ENCODE measurements around the gene DUSP18. TPM values are rescaled to one million over a fixed set of nuclear protein-coding genes. Genes with fewer than 3 reads are reported as not detected.

DUSP18 gene
- total RNA-seq, 2 donors from 2014 or later = 7.3 to 7.6 TPM

GRCh38 chr22:30643055-30643875, 24.4 kb downstream of the DUSP18 start:
- Histone ChIP-seq H3K9ac (ENCODE audit: extremely low read depth, low read length, poor library complexity, severe bottlenecking) (no peak overlapping the region), H3K4me1 (ENCODE audit: control insufficient read depth, insufficient read depth, low read length) (no peaks in the 10 kb centered on the region), H3K4me3 (ENCODE audit: low read length) (no peak overlapping the region), H3K36me3 (ENCODE audit: control insufficient read depth, insufficient read depth, low read length) (no peaks in the 10 kb centered on the region), H3K27ac (ENCODE audit: low read depth, low read length) (no peak overlapping the region), H3K27me3 (ENCODE audit: control insufficient read depth, insufficient read depth, low read length, poor library complexity, severe bottlenecking) (no peaks in the 10 kb centered on the region), H3K9me3 (ENCODE audit: control insufficient read depth, low read length) (no peaks in the 10 kb centered on the region)
- H3K27ac Mint-ChIP-seq = no peak overlapping the region
- H3K4me3 Mint-ChIP-seq = no peak overlapping the region
- WGBS, 2 experiments (ENCODE audit: insufficient coverage in 1 of 2, insufficient read length in 1 of 2) = 87 to 94% methylated on average over 13 to 16 of the region's 16 CpGs
- H3K27me3 Mint-ChIP-seq (ENCODE audit: insufficient read depth) = no peaks in the 10 kb centered on the region
- no peak for DNase-seq
- peaks cover 10% of the 10 kb centered on the region for H3K36me3 Mint-ChIP-seq (ENCODE audit: low read depth)
- H3K4me1 Mint-ChIP-seq = peaks cover 12% of the 10 kb centered on the region
- peaks cover 12% of the 10 kb centered on the region for H3K9me3 Mint-ChIP-seq
- TF ChIP-seq CTCF (conservative IDR thresholded peaks at IDR 0.05) = no peak

GRCh38 chr22:30640839-30641430, 26.7 kb downstream of the DUSP18 start:
- Mint-ChIP-seq H3K27me3 (ENCODE audit: insufficient read depth) (peaks cover 5% of the 10 kb centered on the region), H3K4me1 (peaks cover 18% of the 10 kb centered on the region), H3K9me3 (peaks cover 20% of the 10 kb centered on the region), H3K36me3 (ENCODE audit: low read depth) (peaks cover 15% of the 10 kb centered on the region), H3K4me3 (no peak overlapping the region), H3K27ac (no peak overlapping the region)
- 88 to 96% methylated on average over 3 to 4 of the region's 4 CpGs for WGBS, 2 experiments (ENCODE audit: insufficient coverage in 1 of 2, insufficient read length in 1 of 2)
- Histone ChIP-seq H3K27ac (ENCODE audit: low read depth, low read length) (no peak overlapping the region), H3K27me3 (ENCODE audit: control insufficient read depth, insufficient read depth, low read length, poor library complexity, severe bottlenecking) (no peaks in the 10 kb centered on the region), H3K9ac (ENCODE audit: extremely low read depth, low read length, poor library complexity, severe bottlenecking) (no peak overlapping the region), H3K4me3 (ENCODE audit: low read length) (no peak overlapping the region), H3K36me3 (ENCODE audit: control insufficient read depth, insufficient read depth, low read length) (no peaks in the 10 kb centered on the region), H3K4me1 (ENCODE audit: control insufficient read depth, insufficient read depth, low read length) (no peaks in the 10 kb centered on the region), H3K9me3 (ENCODE audit: control insufficient read depth, low read length) (no peaks in the 10 kb centered on the region)
- no peak for DNase-seq
- TF ChIP-seq CTCF (conservative IDR thresholded peaks at IDR 0.05) = no peak

GRCh38 chr22:30640361-30640760, 27.3 kb downstream of the DUSP18 start:
- Mint-ChIP-seq H3K4me1 (peaks cover 18% of the 10 kb centered on the region), H3K9me3 (peaks cover 20% of the 10 kb centered on the region), H3K27me3 (ENCODE audit: insufficient read depth) (peaks cover 6% of the 10 kb centered on the region), H3K36me3 (ENCODE audit: low read depth) (peaks cover 15% of the 10 kb centered on the region), H3K27ac (no peak overlapping the region), H3K4me3 (no peak overlapping the region)
- DNase-seq = no peak
- no peaks in the 10 kb centered on the region for H3K27me3 ChIP-seq (ENCODE audit: control insufficient read depth, insufficient read depth, low read length, poor library complexity, severe bottlenecking)
- no peaks in the 10 kb centered on the region for H3K4me1 ChIP-seq (ENCODE audit: control insufficient read depth, insufficient read depth, low read length)
- H3K4me3 ChIP-seq (ENCODE audit: low read length) = no peak overlapping the region
- H3K27ac ChIP-seq (ENCODE audit: low read depth, low read length) = no peak overlapping the region
- no peaks in the 10 kb centered on the region for H3K36me3 ChIP-seq (ENCODE audit: control insufficient read depth, insufficient read depth, low read length)
- H3K9ac ChIP-seq (ENCODE audit: extremely low read depth, low read length, poor library complexity, severe bottlenecking) = no peak overlapping the region
- 93% methylated on average over 3 to 4 of the region's 4 CpGs for WGBS, 2 experiments (ENCODE audit: insufficient coverage in 1 of 2, insufficient read length in 1 of 2)
- no peaks in the 10 kb centered on the region for H3K9me3 ChIP-seq (ENCODE audit: control insufficient read depth, low read length)
- no peak for TF ChIP-seq CTCF (conservative IDR thresholded peaks at IDR 0.05)

Measured in endodermal cell (in vitro differentiated cells).